ENCODE results near the gene ALPL. TPM values are rescaled to one million over a fixed set of nuclear protein-coding genes. Genes with fewer than 3 reads are reported as not detected.

The ALPL gene
- total RNA-seq, 2 donors from 2014 or later: 6.3 to 15.6 TPM

DNA sequence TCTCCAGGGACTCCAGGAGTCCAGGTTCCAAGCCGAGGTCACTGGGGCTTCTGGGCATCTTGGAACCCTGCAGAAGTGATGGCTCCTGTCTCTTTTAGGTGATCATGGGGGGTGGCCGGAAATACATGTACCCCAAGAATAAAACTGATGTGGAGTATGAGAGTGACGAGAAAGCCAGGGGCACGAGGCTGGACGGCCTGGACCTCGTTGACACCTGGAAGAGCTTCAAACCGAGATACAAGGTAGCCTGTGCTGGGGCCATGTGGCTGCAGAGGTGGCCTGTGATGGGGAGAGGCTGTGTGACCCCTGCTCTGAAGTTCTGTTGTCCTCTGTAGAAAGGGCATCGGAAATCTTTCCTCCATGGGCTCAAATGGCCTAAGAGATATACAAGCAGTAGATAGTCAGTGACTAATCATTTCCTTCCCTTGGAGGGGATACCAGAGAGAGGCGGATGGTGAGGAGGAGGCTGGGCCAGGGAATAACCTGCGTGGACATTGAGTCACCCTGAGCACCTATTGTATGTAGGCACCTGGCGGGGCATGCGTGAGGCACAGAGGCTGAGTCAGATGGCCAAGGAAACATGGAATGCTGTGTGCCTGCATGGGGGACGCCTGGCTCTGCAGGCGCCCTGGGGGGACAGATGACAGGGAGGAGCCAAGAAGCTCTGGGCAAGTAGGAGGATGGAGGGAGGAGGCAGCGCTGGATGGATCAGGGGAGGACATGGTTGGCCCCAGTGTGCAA lies 59.0 kb downstream of the ALPL start:
- no peaks in the 10 kb centered on the region for H3K36me3 ChIP-seq
- H3K27ac ChIP-seq: no peak overlapping the region
- no peak overlapping the region for H3K4me3 ChIP-seq
- DNase-seq (ENCODE audit: low spot score): no peak
- TF ChIP-seq POLR2A (IDR thresholded peaks at IDR 0.05) (no peak), CTCF (IDR thresholded peaks at IDR 0.05) (no peak), POLR2AphosphoS5 (IDR thresholded peaks at IDR 0.05) (no peak)
- 88% methylated on average over 15 of the region's 15 CpGs for WGBS
- intact Hi-C loops (cut with DNase I): no loop called here
- H3K9me3 ChIP-seq: no peaks in the 10 kb centered on the region
- no peaks in the 10 kb centered on the region for H3K4me1 ChIP-seq (replicated peaks)
- no peaks in the 10 kb centered on the region for H3K27me3 ChIP-seq (replicated peaks; ENCODE audit: insufficient read depth)

GRCh38 chr1:21568809-21569385 lies 59.7 kb downstream of the ALPL start:
- H3K4me3 ChIP-seq: no peak overlapping the region
- DNase-seq (ENCODE audit: low spot score): no peak
- H3K4me1 ChIP-seq (replicated peaks): no peaks in the 10 kb centered on the region
- 66% methylated on average over 10 of the region's 10 CpGs for WGBS
- TF ChIP-seq POLR2A (IDR thresholded peaks at IDR 0.05) (no peak), POLR2AphosphoS5 (IDR thresholded peaks at IDR 0.05) (no peak), CTCF (IDR thresholded peaks at IDR 0.05) (no peak)
- H3K36me3 ChIP-seq: no peaks in the 10 kb centered on the region
- H3K27me3 ChIP-seq (replicated peaks; ENCODE audit: insufficient read depth): no peaks in the 10 kb centered on the region
- no peak overlapping the region for H3K27ac ChIP-seq
- intact Hi-C loops (cut with DNase I): no loop called here
- no peaks in the 10 kb centered on the region for H3K9me3 ChIP-seq

DNA sequence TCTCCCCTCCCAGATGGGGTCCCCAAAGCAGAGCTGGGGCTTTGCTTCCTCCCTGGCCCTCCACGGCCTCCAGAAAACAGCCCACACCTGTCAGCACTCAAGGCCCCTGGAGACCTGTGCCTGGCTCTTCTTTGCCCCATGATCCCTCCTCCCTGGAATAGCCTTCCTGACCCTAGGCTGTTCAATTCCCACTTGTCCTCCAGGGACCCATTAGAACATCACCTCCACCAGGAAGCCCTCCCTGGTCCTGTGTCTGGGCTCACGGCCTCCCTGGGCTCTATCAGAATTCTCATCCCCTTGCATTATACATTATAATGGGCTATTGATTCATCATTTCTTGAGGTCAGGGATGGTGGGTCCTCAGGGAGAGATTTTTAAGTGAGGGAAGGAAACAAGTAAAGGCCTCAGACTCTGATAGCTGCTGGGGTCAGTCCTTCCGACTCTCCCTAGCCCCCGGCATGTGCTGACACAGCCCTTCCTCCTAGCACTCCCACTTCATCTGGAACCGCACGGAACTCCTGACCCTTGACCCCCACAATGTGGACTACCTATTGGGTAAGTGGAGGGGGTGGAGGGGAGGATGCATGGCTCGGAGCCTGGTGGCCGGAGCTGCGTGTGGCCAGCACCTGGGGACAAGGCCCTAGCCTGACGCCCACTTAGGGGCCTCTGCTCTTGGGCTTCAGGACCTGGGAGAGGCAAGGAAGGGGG lies 60.8 kb downstream of the ALPL start:
- Histone ChIP-seq H3K4me3 (no peak overlapping the region), H3K27ac (no peak overlapping the region), H3K9me3 (no peaks in the 10 kb centered on the region), H3K36me3 (no peaks in the 10 kb centered on the region), H3K27me3 (replicated peaks; ENCODE audit: insufficient read depth) (no peaks in the 10 kb centered on the region), H3K4me1 (replicated peaks) (no peaks in the 10 kb centered on the region)
- intact Hi-C loops (cut with DNase I): loop anchor here (5.0 to 10.0 kb wide), 2 partner anchors 63 to 175 kb away; partner anchors contain the start of gene ALPL
- no peak for TF ChIP-seq POLR2AphosphoS5 (IDR thresholded peaks at IDR 0.05)
- TF ChIP-seq POLR2A (IDR thresholded peaks at IDR 0.05): no peak
- no peak for DNase-seq (ENCODE audit: low spot score)
- 84% methylated on average over 10 of the region's 10 CpGs for WGBS

- Histone ChIP-seq H3K27ac (no peak overlapping the region), H3K27me3 (replicated peaks; ENCODE audit: insufficient read depth) (no peaks in the 10 kb centered on the region), H3K36me3 (no peaks in the 10 kb centered on the region), H3K9me3 (no peaks in the 10 kb centered on the region), H3K4me1 (replicated peaks) (no peaks in the 10 kb centered on the region), H3K4me3 (no peak overlapping the region)
- TF ChIP-seq CTCF (IDR thresholded peaks at IDR 0.05): no peak
- TF ChIP-seq POLR2A (IDR thresholded peaks at IDR 0.05): no peak
- TF ChIP-seq POLR2AphosphoS5 (IDR thresholded peaks at IDR 0.05): no peak
- intact Hi-C loops (cut with DNase I): loop anchor here (5.0 to 10.0 kb wide), 2 partner anchors 63 to 176 kb away; partner anchors contain the start of gene ALPL
- 94% methylated on average over 5 of the region's 5 CpGs for WGBS
- DNase-seq (ENCODE audit: low spot score): no peak
Measured at GRCh38 chr1:21570528-21570875, 61.3 kb downstream of the ALPL start.

- no peaks in the 10 kb centered on the region for H3K27me3 ChIP-seq (replicated peaks; ENCODE audit: insufficient read depth)
- intact Hi-C loops (cut with DNase I): loop anchor here (5.0 to 10.0 kb wide), 2 partner anchors 64 to 176 kb away; partner anchors contain the start of gene ALPL
- no peaks in the 10 kb centered on the region for H3K4me1 ChIP-seq (replicated peaks)
- DNase-seq (ENCODE audit: low spot score): no peak
- H3K9me3 ChIP-seq: no peaks in the 10 kb centered on the region
- TF ChIP-seq CTCF (IDR thresholded peaks at IDR 0.05) (no peak), POLR2AphosphoS5 (IDR thresholded peaks at IDR 0.05) (no peak), POLR2A (IDR thresholded peaks at IDR 0.05) (no peak)
- no peaks in the 10 kb centered on the region for H3K36me3 ChIP-seq
- WGBS: 84% methylated on average over 4 of the region's 4 CpGs
- H3K4me3 ChIP-seq: no peak overlapping the region
- H3K27ac ChIP-seq: no peak overlapping the region
Measured at GRCh38 chr1:21570885-21571284, 61.7 kb downstream of the ALPL start.

Data from prostate gland (tissue), 2 donors.